Coronary artery (tissue), 2 donors: ENCODE data around the gene RAPGEF4.

Experiments used
- DNase-seq: peaks from one replicate; pipeline ENCODE4 v3.0.0-alpha.2; 2017; ENCODE audit warnings: low spot score
- H3K27ac ChIP-seq, 2 donors: fragments of 200-600 bp; sonication (generic); one replicate each; pipeline ENCODE4 v1.5.1; 2016 to 2019
- H3K4me3 ChIP-seq: fragments of 200-600 bp; sonication (generic); 2 replicates; pipeline ENCODE4 v1.5.1; 2016; ENCODE audit warnings: mild to moderate bottlenecking, moderate library complexity
- CTCF ChIP-seq: fragments of 200-600 bp; sonication (generic); IDR thresholded peaks from one replicate; pipeline ENCODE4 v1.5.1; 2019; ENCODE audit warnings: antibody characterized with exemption

Gene RAPGEF4

GRCh38 chr2:172711110-172711509 is 24.5 kb upstream of the RAPGEF4 start:
- DNase-seq: no peak
- no peak overlapping the region for H3K4me3 ChIP-seq
- TF ChIP-seq CTCF: no peak
- H3K27ac ChIP-seq: no peak overlapping the region

GRCh38 chr2:172712251-172712650 is 23.4 kb upstream of the RAPGEF4 start:
- no peak for TF ChIP-seq CTCF
- DNase-seq: no peak
- no peak overlapping the region for H3K4me3 ChIP-seq
- no peak overlapping the region for H3K27ac ChIP-seq

GRCh38 chr2:172713365-172713875 is 22.2 kb upstream of the RAPGEF4 start:
- no peak overlapping the region for H3K4me3 ChIP-seq
- no peak overlapping the region for H3K27ac ChIP-seq
- TF ChIP-seq CTCF: no peak
- no peak for DNase-seq

GRCh38 chr2:172722481-172722880 is 13.2 kb upstream of the RAPGEF4 start:
- Histone ChIP-seq H3K4me3 (no peak overlapping the region), H3K27ac (no peak overlapping the region)
- no peak for TF ChIP-seq CTCF
- DNase-seq: no peak

GRCh38 chr2:172723286-172723685 is 12.4 kb upstream of the RAPGEF4 start:
- TF ChIP-seq CTCF: no peak
- Histone ChIP-seq H3K4me3 (no peak overlapping the region), H3K27ac (no peak overlapping the region)
- no peak for DNase-seq

- no peak for TF ChIP-seq CTCF
- DNase-seq: no peak
Observed at GRCh38 chr2:172724724-172725123, 10.9 kb upstream of the RAPGEF4 start.

GRCh38 chr2:172725284-172725683 is 10.4 kb upstream of the RAPGEF4 start:
- no peak for TF ChIP-seq CTCF
- Histone ChIP-seq H3K27ac (no peak overlapping the region), H3K4me3 (no peak overlapping the region)
- no peak for DNase-seq

More at GRCh38 chr2:172724724-172725123, 10.9 kb upstream of the RAPGEF4 start:
- H3K27ac ChIP-seq: no peak overlapping the region
- H3K4me3 ChIP-seq: no peak overlapping the region
